GM21786 (cell line): ENCODE results near the gene APLP2.
A peak's percentile ranks its signal among the peaks of the same experiment; 100 is the strongest.

Source experiments
- ATAC-seq: cut with Tn5 transposase; IDR thresholded peaks from one replicate; pipeline ENCODE4 v1.9.1; 2021; ENCODE audit not compliant: unreplicated experiment

Gene APLP2

DNA sequence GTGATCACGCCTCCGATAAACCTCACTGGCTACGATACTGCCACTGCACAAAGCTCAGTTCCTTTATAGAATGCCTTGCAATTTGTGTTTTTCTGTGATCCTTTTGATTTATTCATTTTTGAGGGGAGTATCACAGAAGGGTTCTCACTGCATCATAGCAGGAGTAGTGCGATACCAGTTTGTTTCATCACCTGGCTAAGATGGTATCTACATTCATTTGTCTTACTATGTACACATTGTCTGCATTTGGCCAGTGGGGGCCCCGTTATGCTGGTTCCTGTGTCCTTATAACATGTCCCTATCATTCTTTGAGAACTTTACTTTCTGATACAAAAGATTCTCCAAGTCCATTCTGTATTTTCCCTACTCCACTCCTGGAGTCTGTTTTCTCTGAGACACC lies 44.6 kb downstream of the APLP2 start:
- ATAC-seq, result no peak

DNA sequence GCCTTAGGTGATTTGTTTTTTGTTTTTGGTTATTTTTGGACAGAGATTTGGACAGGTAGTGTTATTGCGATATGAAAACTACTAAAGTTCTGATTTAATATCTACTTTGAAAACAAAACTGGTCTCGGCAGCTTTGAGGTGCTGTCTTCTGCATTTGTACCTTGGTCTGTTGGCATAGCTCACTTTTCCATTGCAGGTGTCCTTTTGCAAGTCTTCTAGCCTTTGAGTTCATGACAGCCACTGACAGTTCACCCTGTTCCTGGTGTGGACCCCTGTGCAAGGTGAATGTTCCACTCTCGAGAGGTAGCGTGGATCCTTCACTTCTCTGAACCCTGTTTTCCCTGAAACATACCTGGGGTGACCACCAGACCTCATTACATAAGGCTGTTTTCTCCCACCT lies 45.0 kb downstream of the APLP2 start:
- ATAC-seq, result no peak

DNA sequence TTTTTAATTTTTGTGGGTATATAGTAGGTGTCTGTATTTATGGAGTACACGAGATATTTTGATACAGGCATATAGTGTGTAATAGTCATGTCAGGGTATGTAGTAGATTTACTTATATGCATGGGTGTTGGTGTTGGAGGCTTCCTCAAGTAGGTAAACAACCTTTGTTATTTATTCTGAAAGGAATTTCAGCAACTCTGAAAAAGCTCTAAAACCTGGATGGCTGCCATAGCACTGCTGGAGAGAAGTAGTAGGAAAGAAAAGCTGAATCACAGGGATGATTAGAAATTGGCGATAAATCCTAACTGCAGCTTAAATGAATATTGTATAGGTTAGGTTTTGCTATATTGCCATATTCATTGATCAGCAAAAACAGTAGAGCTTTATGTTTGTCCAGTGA lies 45.5 kb downstream of the APLP2 start:
- no peak for ATAC-seq

DNA sequence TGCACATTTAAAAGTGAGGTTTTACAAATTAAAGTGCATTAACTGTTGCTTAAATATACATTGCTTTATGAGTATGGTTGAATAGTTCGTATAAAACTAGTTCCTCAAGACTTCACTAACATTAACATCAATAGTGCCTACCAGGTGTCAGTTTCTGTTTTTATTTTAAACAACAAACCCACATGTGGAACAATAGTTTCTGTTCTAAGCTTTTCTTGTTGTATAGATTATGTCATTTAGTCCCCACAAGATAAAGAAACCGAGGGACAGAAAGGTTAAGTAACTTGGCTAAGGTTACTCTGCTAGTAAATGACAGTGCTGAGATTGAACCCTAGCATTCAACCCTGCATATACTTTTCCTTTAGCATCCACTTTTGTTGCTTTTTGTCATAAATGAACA lies 48.5 kb downstream of the APLP2 start:
- peak; percentile 85 for ATAC-seq

DNA sequence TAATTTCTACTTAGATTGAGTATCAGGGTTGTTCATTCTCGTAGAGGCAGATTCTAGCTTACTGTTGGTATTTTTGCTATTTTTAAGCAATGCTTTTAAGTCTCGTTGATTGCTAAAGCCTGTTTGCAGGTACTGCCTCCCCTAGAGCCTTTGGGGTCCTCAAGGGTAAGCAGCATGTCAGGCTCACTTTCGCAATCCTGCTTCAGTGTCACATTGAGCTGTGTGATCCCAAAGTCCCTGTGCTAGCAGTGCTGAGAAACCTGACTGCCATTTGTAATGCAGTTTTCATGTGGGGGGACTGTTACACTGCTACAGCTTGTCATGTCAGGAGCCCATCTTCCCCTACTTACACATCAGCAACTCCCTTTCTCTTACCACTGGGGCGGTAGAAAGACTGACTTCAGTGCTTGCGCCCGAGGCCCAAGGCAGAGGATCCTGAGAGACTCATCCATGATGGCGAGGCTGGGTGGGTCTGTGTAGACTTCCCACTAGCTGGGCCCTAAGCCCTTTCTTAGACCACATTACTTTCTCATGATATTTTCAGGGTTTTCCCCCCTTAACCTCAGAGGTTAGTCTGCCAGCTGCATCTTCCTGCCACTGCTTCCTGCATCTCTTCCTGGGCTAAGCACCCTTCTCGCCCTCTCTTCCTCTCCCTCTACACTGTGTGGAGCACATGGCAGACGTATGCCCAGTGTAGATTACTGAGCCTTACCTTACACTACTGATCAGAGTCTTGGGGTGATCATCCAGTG lies 49.1 kb downstream of the APLP2 start:
- ATAC-seq, result peak; percentile 66

DNA sequence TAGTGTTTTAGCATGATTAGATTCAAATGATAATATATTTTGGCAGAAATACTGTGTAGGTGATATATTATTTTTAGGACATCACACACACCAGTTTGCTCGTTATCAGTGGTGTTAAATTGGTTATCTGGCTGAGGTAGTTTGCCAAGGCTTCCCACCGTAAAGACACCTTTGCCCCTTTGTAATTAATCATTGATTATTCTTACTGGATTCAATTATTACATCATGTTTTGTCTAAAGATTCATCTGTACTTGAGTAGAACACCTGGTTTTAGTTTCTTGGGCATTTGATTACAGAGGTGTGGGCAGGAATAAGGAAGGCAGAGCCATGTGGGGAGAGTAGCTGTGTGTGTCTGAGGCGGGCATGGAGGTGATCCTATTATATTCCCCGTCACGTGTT lies 50.4 kb downstream of the APLP2 start:
- ATAC-seq, result no peak

DNA sequence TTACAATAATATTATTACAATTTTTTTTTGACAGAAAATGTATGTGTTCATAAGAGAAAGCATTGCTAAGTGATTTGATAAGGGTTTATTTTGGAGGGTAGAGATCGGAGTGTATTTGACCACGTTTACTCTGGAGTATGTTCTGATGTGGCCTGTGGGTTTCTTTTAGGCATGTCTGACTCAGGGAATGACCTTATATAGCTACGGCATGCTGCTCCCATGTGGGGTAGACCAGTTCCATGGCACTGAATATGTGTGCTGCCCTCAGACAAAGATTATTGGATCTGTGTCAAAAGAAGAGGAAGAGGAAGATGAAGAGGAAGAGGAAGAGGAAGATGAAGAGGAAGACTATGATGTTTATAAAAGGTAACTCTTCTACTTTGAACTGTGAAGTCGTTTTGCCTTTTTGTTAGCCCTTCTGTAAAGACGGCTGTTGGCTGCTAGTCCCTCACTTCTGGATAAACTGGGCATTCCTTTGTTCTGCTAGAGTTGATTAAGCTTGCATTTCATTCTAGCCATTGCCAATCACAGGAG lies 51.8 kb downstream of the APLP2 start:
- no peak for ATAC-seq

DNA sequence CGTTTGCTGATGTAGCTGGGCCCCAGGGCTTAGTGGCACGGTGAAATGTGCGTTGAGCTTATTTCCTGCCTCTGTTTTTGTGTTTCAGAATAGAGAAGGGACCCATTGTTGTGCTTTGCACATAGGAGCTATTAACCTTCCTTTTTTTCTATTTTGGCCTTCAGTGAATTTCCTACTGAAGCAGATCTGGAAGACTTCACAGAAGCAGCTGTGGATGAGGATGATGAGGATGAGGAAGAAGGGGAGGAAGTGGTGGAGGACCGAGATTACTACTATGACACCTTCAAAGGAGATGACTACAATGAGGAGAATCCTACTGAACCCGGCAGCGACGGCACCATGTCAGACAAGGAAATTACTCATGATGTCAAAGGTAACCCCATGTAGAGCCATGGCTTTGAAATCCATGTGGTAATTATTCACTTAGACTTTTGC lies 52.5 kb downstream of the APLP2 start:
- ATAC-seq, result no peak

DNA sequence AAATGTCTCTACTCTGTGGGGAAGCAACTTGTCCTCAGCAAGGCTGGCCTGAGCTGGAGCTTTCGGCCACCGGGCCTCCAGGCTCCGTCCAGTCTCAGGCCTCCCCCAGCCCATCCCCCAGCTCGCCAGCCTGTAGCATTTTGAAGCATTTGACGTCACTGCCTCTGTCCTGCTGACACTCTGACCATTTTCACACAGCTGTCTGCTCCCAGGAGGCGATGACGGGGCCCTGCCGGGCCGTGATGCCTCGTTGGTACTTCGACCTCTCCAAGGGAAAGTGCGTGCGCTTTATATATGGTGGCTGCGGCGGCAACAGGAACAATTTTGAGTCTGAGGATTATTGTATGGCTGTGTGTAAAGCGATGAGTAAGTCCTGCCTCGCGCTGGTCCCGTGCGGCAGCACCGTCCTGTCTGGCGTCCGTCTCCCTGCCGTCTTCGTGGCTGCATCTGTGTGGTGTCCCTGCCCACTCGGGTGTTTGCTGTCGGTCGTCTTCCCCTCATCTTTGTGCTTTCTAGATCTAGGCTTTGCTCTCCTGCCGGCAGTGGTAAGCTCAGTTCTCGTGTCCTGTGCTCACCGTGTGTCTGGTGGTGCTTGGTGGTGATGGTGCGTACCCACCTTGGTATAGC lies 53.8 kb downstream of the APLP2 start:
- no peak for ATAC-seq

DNA sequence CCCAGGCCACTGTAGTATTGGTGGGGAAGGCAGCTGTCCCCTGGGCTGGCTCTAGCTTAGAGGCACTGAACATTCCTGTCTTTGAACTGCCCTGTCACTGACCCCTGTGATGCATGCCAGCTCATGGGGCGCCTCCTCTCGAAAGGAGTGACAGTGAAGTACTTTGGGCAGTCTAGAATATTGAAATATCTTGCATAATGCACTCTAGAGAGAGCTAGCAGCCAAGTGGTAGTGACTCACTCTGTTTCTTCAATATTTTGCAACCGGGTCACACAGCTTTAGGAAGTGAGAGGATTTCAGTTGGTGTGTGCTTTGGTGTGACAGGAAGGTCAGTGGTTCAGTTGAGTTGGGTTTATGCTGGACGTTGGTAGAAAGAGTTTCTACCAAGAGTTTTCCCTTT lies 54.4 kb downstream of the APLP2 start:
- peak; percentile 63 for ATAC-seq

DNA sequence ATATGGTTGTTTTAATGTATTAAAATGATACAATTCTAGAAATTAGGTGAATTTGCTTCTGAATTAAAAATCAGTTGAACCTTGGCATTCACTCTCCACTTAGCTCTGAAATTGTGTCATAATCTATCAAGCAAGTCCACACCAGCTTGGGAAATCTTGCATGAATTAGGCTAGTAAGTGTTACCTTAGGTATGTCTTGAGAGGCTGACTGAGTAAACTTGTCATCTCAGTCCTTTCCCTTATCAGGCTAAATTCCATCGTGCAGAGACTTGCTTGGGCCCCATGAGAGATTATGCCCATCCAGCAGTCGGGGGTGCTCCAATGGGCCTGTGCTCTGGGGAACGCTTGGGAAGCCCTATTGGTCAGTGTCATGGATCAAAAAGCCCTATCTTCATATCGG lies 55.9 kb downstream of the APLP2 start:
- no peak for ATAC-seq

DNA sequence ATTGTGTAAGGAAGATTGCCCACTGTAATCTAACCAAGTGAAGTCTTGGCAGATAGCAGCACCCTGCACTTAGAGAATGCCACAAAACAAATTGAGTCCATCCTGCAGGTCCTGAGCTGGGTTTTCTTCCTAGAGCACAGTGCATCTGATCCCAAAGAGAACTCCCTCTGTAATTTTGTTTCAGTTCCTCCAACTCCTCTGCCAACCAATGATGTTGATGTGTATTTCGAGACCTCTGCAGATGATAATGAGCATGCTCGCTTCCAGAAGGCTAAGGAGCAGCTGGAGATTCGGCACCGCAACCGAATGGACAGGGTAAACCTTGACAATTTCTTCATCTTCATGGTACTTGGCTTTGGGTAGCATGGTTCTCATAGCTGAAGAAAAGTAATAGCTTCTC lies 56.8 kb downstream of the APLP2 start:
- ATAC-seq, result no peak

DNA sequence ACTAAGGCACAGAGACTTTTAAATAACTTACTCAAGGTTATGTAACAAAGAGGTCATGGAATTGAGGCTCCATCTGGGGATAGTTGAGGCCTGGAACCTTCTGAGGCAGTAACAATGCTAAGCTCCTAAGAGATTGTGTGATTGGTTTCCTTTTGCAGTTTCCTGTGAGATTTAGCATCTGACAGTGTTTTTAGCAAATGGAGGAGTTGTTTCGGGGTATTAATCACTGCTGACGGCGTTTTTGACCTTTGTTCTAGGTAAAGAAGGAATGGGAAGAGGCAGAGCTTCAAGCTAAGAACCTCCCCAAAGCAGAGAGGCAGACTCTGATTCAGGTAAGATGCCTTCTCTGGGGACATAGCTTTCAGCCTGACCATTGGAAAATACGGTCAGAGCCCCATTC lies 57.8 kb downstream of the APLP2 start:
- no peak for ATAC-seq

DNA sequence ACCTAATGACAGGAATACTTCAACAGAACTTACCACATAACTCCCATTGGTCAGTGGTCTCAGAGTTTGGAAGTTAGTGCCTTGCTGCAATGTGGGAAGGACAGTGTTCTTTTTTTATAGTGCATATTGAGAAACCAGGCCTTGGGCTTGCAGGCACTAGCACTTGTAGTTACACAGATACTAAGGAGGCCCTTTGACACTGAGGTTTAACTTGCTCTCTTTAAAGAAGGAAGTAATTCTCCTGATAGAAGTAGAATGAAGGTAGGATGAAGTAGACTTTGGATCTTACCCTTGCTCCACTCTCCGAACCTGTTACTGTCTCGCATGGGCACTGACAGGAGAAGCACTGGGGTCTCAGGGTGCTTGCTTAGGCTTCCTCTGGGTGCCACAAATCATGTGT lies 58.9 kb downstream of the APLP2 start:
- ATAC-seq, result no peak

DNA sequence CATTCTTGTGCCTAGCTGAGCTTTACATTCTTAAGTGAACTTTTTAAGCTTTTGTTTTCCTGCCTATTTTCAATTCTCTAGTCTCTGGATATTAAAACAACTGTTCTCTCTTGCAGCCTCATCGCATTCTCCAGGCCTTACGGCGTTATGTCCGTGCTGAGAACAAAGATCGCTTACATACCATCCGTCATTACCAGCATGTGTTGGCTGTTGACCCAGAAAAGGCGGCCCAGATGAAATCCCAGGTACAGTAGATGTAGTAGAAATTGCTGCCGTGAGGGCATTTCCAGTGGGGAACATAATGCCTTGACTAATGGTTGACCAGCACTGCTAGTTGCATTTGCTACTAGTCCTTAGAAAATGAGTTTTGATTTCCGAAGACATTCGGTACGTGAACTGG lies 60.2 kb downstream of the APLP2 start:
- ATAC-seq, result no peak

DNA sequence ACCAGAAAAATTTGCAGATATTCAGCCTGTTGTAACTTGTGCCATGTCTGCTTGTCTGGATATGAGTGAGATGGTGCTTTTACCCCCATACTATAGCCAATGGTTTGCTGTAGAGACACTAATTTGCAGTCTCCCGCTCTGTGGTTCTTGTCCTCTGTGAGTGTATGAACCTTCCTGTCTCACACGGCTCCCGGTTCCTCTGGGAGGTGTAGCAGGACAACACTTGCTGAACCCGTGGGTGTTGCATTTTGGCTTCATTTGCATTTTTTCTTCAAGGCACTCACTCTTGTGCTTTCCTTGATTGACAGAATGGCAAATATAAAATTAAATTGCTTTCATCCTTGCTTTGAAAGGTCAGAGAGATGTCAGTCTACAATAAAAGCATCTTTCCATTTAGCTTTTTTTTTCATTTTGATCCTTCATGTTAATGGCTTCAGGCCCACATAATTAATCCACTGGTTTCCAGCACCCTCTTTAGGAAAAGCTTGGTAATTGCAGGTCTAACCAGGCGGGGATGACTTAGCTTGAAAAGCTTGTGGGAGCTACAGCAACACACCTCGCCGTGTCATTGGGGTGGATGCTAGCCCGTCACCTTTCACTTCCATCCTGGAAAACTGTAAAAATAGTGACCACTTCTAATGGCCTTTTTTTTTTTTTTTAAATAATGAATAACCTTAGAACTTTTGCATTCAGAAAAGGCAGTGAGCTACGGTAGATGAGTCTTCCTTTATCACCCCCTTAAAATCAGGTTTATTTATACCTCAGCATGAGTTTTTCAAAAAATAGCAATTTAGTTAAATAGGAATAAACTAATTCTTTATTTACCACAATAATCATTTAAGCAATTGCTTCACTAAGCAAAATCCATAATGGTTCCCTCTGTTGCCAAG lies 62.5 kb downstream of the APLP2 start:
- peak; percentile 80 for ATAC-seq

DNA sequence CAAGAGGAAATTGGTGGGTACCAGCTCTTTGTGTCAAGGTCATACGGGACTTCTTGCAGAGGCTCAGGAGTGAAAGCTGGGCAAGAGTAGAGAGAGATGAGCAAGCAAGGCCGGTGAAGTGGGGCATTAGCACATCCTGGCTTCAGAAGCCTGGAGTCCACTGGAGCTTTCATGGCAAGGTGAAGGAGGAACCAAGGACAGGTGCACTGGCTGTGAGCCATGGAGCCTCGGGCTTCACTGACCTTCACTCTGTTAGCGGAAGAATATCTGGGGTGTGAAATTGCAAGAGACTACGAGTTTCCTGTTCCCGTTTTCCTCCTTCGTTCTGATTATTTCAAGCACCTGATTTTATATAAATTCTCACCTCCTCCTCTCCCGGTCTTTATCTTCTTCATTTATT lies 64.0 kb downstream of the APLP2 start:
- no peak for ATAC-seq

DNA sequence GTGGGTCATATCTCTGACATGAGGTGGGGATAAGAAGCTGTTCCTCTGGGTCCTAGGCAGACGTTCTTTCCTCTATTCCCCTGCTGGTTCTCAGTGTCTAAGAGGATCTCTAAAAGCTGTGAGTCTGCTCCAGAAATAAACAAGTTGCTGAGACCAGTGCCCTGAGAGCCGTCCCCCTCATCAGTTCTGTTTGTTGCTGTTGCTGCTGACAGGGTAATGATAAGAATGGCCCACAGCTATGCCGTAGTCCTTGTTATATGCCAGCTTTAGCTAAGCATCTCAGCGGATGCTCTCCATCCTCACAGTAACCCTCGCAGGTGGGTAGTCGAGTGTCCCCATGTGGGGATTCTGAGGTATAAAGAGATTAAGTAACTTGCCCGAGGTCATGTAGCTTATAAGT lies 66.4 kb downstream of the APLP2 start:
- no peak for ATAC-seq

DNA sequence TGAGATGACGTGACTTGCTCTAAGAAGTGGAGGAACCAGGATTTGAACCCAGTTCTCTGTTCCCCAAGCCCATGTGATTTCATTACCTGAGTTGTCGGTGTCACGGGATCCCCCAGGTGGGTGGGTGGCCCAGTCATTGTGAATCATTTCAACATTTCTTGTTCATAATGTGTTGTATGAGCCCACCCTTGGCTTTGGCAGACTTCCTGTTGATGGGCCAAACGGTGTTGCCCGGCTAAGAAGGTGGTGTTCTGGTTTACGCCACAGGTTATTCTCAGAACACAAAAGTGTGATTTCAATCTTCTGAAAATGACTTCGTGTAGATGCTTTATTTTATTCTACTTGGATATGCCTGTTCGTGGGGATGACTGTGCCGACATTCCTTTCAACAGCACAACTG lies 68.3 kb downstream of the APLP2 start:
- no peak for ATAC-seq

DNA sequence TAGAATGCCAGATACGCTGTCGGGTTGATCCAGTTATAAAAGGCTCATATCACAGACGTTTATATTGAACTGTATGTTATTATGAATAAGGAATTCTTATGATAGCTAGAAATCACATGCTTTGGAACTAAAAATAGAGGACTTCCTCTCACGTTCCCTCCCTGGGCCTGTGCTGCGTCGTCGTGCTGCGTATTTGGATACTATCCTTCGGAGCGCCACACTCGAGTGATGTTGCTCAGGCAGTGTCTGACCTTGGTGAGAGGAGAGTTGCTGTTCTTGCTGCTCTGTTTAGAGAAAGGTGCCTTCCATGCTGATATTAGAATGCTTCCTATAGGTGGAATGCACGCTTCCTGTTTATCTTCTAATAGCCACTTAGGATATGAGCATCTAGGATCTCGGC lies 69.7 kb downstream of the APLP2 start:
- ATAC-seq, result no peak

DNA sequence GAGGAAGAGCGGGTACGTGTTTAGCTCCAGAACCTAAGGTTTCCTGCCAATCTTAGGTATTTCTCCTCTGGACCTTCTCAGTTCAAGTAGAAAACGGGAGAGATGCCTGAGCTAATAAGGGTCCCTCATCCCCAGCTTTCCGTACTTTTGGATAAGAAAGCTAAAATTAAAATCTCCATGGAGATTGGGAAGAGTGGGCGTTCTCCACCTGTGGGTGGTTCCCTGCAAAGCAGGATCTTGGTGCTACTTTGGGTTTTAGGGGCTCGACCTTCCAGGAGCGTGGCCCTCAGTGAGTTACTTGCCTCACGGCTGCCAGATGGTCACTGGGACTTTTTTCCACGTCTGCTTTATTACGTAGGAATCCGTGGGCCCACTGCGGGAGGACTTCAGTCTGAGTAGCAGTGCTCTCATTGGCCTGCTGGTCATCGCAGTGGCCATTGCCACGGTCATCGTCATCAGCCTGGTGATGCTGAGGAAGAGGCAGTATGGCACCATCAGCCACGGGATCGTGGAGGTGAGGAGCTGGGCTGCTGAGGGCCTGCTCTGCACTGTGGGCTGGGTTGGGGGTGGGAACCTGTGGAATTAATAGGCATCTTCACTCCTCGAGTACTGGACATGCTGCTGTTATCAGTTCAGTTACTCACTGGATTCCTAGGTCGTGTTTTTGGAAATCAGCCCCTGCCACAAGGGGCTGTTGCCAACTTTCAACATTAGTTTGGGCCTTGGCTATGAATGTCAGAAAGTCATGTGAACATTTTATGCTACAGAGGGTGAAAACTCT lies 72.1 kb downstream of the APLP2 start:
- ATAC-seq, result no peak
